B cell (primary cell): ENCODE data around the gene NDUFS4.

Experiments
- EZH2 ChIP-seq: IDR thresholded peaks from 2 replicates; pipeline ENCODE4 v1.6.1; 2012; ENCODE audit warnings: borderline replicate concordance, low read depth, mild to moderate bottlenecking, moderate library complexity, low read length; ENCODE audit not compliant: insufficient read depth, poor library complexity, severe bottlenecking
- TF ChIP-seq, protein P1 (sequence below): fragments of 200-600 bp; IDR thresholded peaks from one replicate; pipeline ENCODE4 v1.8.0; 2022; ENCODE audit warnings: antibody characterized with exemption, mild to moderate bottlenecking

DNA sequence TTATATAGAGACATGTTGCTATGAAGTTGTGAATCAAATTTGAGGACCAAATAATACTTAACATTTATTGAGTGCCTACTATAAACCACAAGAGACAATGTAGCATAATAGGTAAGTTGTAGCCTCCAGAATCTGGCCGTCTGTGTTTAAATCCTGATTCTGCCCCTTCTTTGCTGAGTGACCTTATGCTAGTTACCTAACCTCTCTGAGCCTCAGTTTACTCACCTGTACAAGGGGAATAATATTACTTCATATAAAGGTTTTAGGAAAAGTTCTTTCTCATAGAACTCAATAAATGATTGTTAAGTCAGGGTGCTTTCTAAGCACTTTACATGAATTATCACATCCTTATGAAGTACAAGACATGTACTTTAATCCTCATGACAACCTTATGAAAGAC, 120.6 kb downstream of the NDUFS4 start:
- TF ChIP-seq, protein P1, sequence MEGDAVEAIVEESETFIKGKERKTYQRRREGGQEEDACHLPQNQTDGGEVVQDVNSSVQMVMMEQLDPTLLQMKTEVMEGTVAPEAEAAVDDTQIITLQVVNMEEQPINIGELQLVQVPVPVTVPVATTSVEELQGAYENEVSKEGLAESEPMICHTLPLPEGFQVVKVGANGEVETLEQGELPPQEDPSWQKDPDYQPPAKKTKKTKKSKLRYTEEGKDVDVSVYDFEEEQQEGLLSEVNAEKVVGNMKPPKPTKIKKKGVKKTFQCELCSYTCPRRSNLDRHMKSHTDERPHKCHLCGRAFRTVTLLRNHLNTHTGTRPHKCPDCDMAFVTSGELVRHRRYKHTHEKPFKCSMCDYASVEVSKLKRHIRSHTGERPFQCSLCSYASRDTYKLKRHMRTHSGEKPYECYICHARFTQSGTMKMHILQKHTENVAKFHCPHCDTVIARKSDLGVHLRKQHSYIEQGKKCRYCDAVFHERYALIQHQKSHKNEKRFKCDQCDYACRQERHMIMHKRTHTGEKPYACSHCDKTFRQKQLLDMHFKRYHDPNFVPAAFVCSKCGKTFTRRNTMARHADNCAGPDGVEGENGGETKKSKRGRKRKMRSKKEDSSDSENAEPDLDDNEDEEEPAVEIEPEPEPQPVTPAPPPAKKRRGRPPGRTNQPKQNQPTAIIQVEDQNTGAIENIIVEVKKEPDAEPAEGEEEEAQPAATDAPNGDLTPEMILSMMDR, result no peak
- TF ChIP-seq EZH2, result no peak
